ENCODE measurements around the gene KSR1.

DNA sequence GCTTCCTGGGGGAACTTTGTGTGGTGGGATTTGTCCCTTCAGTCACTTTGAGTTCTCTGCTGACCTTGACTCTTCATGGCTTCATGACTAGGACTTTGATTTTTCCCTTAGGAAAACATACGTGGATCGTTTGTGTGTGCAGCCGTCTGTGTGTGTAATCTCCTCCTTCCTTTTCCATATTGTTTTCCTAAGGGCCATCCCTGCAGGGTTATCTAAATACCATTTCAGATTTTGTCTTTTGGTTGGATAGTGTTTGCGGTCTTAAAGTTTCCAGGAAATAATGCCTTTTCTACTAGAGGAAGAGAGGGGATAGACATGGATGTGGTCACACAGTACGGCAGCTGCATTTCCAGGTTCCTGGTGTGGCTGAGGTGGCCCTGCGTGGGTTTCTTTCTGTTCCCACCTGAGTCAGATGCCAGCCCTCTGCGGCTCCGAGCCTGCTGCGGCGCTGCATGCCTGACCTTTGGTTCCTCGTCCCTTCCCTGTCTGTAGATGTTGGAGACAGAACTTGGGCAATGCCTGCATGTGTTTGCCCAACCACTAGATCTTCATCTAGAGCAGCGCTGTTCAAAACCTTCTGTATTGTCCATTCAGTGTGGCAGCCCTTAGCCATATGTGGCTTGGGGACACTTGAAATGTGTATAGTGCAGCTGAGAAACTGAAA, 102.7 kb downstream of the KSR1 start:
- no peak for TF ChIP-seq POLR2A (IDR thresholded peaks at IDR 0.05)
- TF ChIP-seq, protein P1, sequence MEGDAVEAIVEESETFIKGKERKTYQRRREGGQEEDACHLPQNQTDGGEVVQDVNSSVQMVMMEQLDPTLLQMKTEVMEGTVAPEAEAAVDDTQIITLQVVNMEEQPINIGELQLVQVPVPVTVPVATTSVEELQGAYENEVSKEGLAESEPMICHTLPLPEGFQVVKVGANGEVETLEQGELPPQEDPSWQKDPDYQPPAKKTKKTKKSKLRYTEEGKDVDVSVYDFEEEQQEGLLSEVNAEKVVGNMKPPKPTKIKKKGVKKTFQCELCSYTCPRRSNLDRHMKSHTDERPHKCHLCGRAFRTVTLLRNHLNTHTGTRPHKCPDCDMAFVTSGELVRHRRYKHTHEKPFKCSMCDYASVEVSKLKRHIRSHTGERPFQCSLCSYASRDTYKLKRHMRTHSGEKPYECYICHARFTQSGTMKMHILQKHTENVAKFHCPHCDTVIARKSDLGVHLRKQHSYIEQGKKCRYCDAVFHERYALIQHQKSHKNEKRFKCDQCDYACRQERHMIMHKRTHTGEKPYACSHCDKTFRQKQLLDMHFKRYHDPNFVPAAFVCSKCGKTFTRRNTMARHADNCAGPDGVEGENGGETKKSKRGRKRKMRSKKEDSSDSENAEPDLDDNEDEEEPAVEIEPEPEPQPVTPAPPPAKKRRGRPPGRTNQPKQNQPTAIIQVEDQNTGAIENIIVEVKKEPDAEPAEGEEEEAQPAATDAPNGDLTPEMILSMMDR (IDR thresholded peaks at IDR 0.05): peak in 1 of 6 experiments; percentile 7

Data from Peyer's patch (tissue), 4 donors.